Tibial artery (tissue), 4 donors: ENCODE measurements around the gene AKAP7.

Source experiments
- DNase-seq, 2 donors: peaks; one replicate each; pipeline ENCODE4 v3.0.0-alpha.2; 2019
- H3K27ac ChIP-seq, 2 donors: fragments of 200-600 bp; sonication (generic) in 1 of 2; 1 replicate in 1 of 2; 2 replicates in 1 of 2; pipeline ENCODE4 v1.5.1; 2018 to 2019; ENCODE audit warnings: mild to moderate bottlenecking in 1 of 2
- H3K27me3 ChIP-seq, 2 donors: fragments of 200-600 bp; sonication (generic) in 1 of 2; one replicate each; pipeline versions ENCODE4 v1.5.1 to v1.6.0; 2016 to 2019
- H3K36me3 ChIP-seq, 3 donors: fragments of 200-600 bp; sonication (generic) in 2 of 3; one replicate each; pipeline ENCODE4 v1.5.1; 2016 to 2019; ENCODE audit warnings: mild to moderate bottlenecking in 2 of 3
- H3K4me1 ChIP-seq, 4 donors: fragments of 200-600 bp; sonication (generic) in 2 of 4; 1 replicate in 3 of 4; 2 replicates in 1 of 4; pipeline ENCODE4 v1.5.1; 2016 to 2019
- H3K4me3 ChIP-seq, 2 donors: fragments of 200-600 bp; sonication (generic) in 1 of 2; 1 replicate in 1 of 2; 2 replicates in 1 of 2; pipeline ENCODE4 v1.5.1; 2018 to 2019; ENCODE audit warnings: mild to moderate bottlenecking in 2 of 2
- H3K9me3 ChIP-seq, 3 donors: fragments of 200-600 bp; sonication (generic) in 1 of 3; one replicate each; pipeline ENCODE4 v1.5.1; 2016 to 2019
- intact Hi-C: fragments of 100-400 bp; cut with DNase I; formaldehyde crosslinking; loops from one replicate; pipeline ENCODE4 v1.15.0; 2023; ENCODE audit warnings: low total_unique reads
- TF ChIP-seq, protein P1 (sequence below), 2 experiments: fragments of 200-600 bp in 1 of 2; fragments of 450-650 bp in 1 of 2; IDR thresholded peaks; one replicate each; pipeline ENCODE4 v1.5.1; 2017 to 2019; ENCODE audit warnings: antibody characterized with exemption in 2 of 2, mild to moderate bottlenecking in 1 of 2, moderate library complexity in 1 of 2

AKAP7 gene

GRCh38 chr6:131134220-131134979 is 867 bp upstream of the AKAP7 start:
- H3K4me1 ChIP-seq, result peaks cover 0 to 6% (median 3%) of the 10 kb centered on the region in 4 donors
- no peaks in the 10 kb centered on the region for H3K36me3 ChIP-seq
- DNase-seq, result no peak
- intact Hi-C loops, result no loop called here
- H3K4me3 ChIP-seq, result peak overlapping the region; percentile 86 to 87
- H3K9me3 ChIP-seq, result no peaks in the 10 kb centered on the region
- H3K27ac ChIP-seq, result peak overlapping the region; percentile 83 to 92
- no peaks in the 10 kb centered on the region for H3K27me3 ChIP-seq
- TF ChIP-seq, protein P1, sequence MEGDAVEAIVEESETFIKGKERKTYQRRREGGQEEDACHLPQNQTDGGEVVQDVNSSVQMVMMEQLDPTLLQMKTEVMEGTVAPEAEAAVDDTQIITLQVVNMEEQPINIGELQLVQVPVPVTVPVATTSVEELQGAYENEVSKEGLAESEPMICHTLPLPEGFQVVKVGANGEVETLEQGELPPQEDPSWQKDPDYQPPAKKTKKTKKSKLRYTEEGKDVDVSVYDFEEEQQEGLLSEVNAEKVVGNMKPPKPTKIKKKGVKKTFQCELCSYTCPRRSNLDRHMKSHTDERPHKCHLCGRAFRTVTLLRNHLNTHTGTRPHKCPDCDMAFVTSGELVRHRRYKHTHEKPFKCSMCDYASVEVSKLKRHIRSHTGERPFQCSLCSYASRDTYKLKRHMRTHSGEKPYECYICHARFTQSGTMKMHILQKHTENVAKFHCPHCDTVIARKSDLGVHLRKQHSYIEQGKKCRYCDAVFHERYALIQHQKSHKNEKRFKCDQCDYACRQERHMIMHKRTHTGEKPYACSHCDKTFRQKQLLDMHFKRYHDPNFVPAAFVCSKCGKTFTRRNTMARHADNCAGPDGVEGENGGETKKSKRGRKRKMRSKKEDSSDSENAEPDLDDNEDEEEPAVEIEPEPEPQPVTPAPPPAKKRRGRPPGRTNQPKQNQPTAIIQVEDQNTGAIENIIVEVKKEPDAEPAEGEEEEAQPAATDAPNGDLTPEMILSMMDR (IDR thresholded peaks at IDR 0.05), result no peak

- TF ChIP-seq, protein P1 (IDR thresholded peaks at IDR 0.05), result no peak
- H3K4me1 ChIP-seq, result peaks cover 0 to 6% (median 3%) of the 10 kb centered on the region in 4 donors
- intact Hi-C loops, result no loop called here
- H3K36me3 ChIP-seq, result no peaks in the 10 kb centered on the region
- H3K27me3 ChIP-seq, result no peaks in the 10 kb centered on the region
- peak overlapping the region; percentile 86 to 87 for H3K4me3 ChIP-seq
- H3K27ac ChIP-seq, result peak overlapping the region; percentile 83 to 92
- DNase-seq, result no peak
- no peaks in the 10 kb centered on the region for H3K9me3 ChIP-seq
Measured at GRCh38 chr6:131134980-131135243, 355 bp upstream of the AKAP7 start.

DNA sequence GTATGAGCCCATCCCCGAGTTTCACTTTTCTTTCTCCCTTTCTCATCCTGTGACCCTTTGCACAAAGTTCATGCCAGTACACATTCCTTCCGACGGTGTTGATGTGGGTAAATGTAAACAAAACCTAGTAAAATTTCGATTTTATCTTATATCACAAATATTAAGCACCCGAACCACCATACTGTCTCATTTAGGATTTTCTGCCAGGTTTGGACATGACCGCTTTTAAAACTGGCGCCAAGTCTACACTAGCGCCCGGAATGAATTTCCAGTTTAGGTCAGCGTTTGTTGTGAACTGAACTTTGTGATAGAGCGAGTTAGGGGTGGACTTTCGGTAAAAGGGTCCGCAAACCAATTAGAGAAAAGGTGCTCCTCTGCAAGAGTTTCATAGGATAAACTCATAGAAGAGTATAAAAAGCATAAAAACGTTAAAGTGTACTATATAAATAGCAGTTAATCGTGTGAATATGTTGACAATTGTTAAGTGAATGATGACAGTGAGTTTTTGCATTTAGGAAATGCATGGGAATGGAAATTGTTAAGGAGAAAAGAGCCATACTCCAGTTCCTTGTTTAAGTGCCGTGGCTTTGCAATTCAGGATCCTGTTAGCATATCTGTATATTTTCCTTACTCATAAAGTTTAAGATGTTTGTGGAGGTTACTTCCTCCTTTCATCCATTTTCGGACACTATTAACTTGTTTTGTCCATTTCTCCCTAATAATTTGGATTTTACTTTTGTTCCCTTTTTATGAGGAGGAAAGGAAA is 937 bp downstream of the AKAP7 start:
- no peaks in the 10 kb centered on the region for H3K36me3 ChIP-seq
- peak overlapping the region; percentile 83 to 92 for H3K27ac ChIP-seq
- peaks cover 0 to 6% (median 3%) of the 10 kb centered on the region in 4 donors for H3K4me1 ChIP-seq
- peak overlapping the region; percentile 86 to 87 for H3K4me3 ChIP-seq
- TF ChIP-seq, protein P1 (IDR thresholded peaks at IDR 0.05), result no peak
- intact Hi-C loops, result no loop called here
- DNase-seq, result no peak
- H3K27me3 ChIP-seq, result no peaks in the 10 kb centered on the region
- no peaks in the 10 kb centered on the region for H3K9me3 ChIP-seq

DNA sequence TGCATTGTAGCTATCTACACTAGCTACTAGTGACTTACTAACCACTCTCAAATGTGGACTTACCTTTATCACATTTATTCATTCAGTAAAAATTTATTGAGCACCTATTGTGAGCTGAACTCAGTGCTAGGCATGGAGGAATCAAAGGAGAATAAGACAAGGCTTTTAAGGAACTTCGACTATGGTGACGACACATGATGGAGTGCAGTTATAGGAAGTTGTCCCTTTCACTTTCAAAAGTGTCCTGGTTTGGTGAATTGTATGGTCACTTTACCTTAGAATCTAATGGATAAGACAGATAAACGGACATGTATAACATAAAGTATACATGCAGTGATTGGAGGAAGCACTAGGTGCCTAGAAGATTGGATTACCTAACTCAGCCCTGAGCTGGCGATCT is 4.3 kb downstream of the AKAP7 start:
- no peaks in the 10 kb centered on the region for H3K9me3 ChIP-seq

DNA sequence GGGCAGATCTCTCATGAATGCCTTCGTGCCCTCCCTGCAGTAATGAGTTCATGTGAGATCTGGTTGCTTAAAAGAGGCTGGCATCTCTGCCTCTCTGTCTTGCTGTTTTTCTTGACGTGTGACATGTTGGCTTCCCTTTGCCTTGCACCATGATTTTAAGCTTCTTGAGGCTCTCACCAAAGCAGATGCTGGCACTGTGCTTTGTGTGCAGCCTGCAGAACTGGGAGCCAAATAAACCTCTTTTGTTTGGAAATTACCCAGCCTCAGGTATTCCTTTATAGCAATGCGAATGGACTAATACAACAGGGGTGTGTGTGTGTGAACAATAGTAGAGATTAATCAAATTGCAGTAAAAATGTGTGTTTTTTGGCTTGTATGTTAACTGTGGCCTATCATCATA is 8.1 kb downstream of the AKAP7 start:
- Histone ChIP-seq H3K27ac (no peak overlapping the region), H3K4me1 (no peaks in the 10 kb centered on the region), H3K27me3 (no peaks in the 10 kb centered on the region), H3K9me3 (no peaks in the 10 kb centered on the region), H3K4me3 (no peak overlapping the region), H3K36me3 (peaks cover 0 to 28% (median 3%) of the 10 kb centered on the region in 3 donors)
- intact Hi-C loops, result no loop called here
- no peak for DNase-seq
- TF ChIP-seq, protein P1 (IDR thresholded peaks at IDR 0.05), result no peak

More for the DNA sequence above, 4.3 kb downstream of the AKAP7 start:
- DNase-seq, result no peak
- Histone ChIP-seq H3K27me3 (no peaks in the 10 kb centered on the region), H3K36me3 (peaks cover 0 to 8% (median 0%) of the 10 kb centered on the region in 3 donors), H3K4me3 (no peak overlapping the region), H3K4me1 (peaks cover 0 to 6% (median 2%) of the 10 kb centered on the region in 4 donors), H3K27ac (no peak overlapping the region)
- TF ChIP-seq, protein P1 (IDR thresholded peaks at IDR 0.05), result no peak
- intact Hi-C loops, result no loop called here
